Stimulated activated CD4-positive, alpha-beta T cell treated with anti-CD3 and anti-CD28 coated beads, Interleukin-1b, Interleukin-23, amount 100 ng/mL, for 1 hour (primary cell): ENCODE results near the gene ABCG4.
A peak's percentile ranks its signal among the peaks of the same experiment; 100 is the strongest.
"Not testable (repeated sequence)": the region's sequence is repeated elsewhere in the genome, so short reads cannot be mapped to it uniquely, and the experiment has no call there.

Source experiments
- DNase-seq, 2 donors: peaks; one replicate each; pipeline ENCODE4 v3.0.0-alpha.2; 2020; ENCODE audit warnings: low read depth in 2 of 2

The ABCG4 gene

GRCh38 chr11:119153049-119153818 is 4.4 kb downstream of the ABCG4 start:
- DNase-seq: no peak

GRCh38 chr11:119154178-119154577 is 5.3 kb downstream of the ABCG4 start:
- DNase-seq: no peak

GRCh38 chr11:119155733-119156492 is 7.1 kb downstream of the ABCG4 start:
- DNase-seq: no peak

GRCh38 chr11:119156496-119156895 is 7.6 kb downstream of the ABCG4 start:
- no peak for DNase-seq

GRCh38 chr11:119157063-119157462 is 8.2 kb downstream of the ABCG4 start:
- DNase-seq: no peak

GRCh38 chr11:119158467-119158866 is 9.6 kb downstream of the ABCG4 start:
- DNase-seq: no peak

GRCh38 chr11:119160151-119160550 is 11.3 kb downstream of the ABCG4 start:
- DNase-seq: no peak

- no peak for DNase-seq
These were observed 13.0 kb downstream of the ABCG4 start for GRCh38 chr11:119161871-119162270.

GRCh38 chr11:119166368-119167076 is 17.7 kb downstream of the ABCG4 start:
- DNase-seq: no peak

GRCh38 chr11:119167077-119167458 is 18.2 kb downstream of the ABCG4 start:
- not testable (repeated sequence) for DNase-seq

GRCh38 chr11:119167933-119168332 is 19.1 kb downstream of the ABCG4 start:
- DNase-seq: no peak

- peak; percentile 61 to 69 for DNase-seq
These were observed 19.8 kb downstream of the ABCG4 start, which contains the start of gene NLRX1 for GRCh38 chr11:119168471-119169281. NLRX1 (plus strand) TSS chr11:119168725; CDS start chr11:119171404, 2,679 bp downstream.

- no peak for DNase-seq
These were observed 20.4 kb downstream of the ABCG4 start for GRCh38 chr11:119169282-119169719.

- no peak for DNase-seq
These were observed 23.7 kb downstream of the ABCG4 start for GRCh38 chr11:119172513-119172912.

- no peak for DNase-seq
These were observed 24.6 kb downstream of the ABCG4 start for GRCh38 chr11:119173453-119173852.

- DNase-seq: no peak
These were observed 26.7 kb downstream of the ABCG4 start for GRCh38 chr11:119175493-119176077.

GRCh38 chr11:119178166-119178680 is 29.4 kb downstream of the ABCG4 start:
- DNase-seq: no peak

GRCh38 chr11:119179342-119179741 is 30.5 kb downstream of the ABCG4 start:
- DNase-seq: no peak

GRCh38 chr11:119179983-119180382 is 31.1 kb downstream of the ABCG4 start:
- DNase-seq: no peak

GRCh38 chr11:119180729-119181676 is 32.2 kb downstream of the ABCG4 start:
- no peak for DNase-seq
